ENCODE data around the gene SH2D1A.
"Not testable (repeated sequence)": the region's sequence is repeated elsewhere in the genome, so short reads cannot be mapped to it uniquely, and the experiment has no call there.

SH2D1A gene

GRCh38 chrX:124358800-124359383 is 12.5 kb downstream of the SH2D1A start:
- no peak for DNase-seq

GRCh38 chrX:124362072-124362471 is 15.7 kb downstream of the SH2D1A start:
- DNase-seq = no peak

- no peak for DNase-seq
Measured at GRCh38 chrX:124362761-124363160, 16.4 kb downstream of the SH2D1A start.

- DNase-seq = no peak
Measured at GRCh38 chrX:124369722-124370121, 23.4 kb downstream of the SH2D1A start.

GRCh38 chrX:124373348-124373747 is 27.0 kb downstream of the SH2D1A start:
- DNase-seq = no peak

DNA sequence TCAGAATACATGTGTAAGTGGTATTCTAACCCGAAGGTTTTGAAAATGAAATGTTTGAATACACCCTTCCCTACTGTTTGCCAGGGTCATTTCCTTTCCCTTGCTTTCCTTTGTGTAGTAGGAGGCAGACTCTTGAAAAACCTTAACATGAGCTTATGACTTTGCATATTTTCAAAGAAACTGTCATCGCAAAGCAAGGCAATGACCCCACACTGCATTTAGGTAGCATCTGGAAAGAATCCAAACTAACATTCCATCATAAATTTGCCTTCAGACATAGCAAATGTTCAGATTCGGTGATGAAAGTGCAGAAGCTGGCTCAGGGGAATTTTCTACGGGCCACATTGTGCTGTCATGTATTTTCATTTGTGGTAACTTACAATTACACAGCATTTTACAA is 32.3 kb downstream of the SH2D1A start:
- no peak for DNase-seq

GRCh38 chrX:124383354-124383753 is 37.0 kb downstream of the SH2D1A start:
- no peak for DNase-seq

DNA sequence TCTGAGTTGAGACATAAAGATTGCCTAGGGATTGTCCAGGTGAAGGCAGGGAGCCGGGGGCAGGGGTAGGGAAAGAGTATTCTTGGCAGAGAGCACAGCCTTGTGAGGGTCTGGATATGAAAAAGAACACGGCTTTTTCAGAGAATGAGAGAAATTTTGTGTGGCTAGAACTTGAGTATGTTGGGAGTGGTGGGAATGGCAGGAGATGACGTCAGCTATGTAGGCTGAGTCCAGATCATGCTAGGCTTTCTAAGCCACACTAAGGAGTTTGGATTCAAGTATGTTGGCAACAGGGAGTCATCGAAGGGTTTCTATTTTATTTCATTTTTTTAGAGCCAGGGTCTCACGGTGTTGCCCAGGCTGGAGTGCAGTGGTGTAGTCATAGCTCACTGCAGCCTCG is 40.0 kb downstream of the SH2D1A start:
- no peak for DNase-seq

- no peak for DNase-seq
Measured at GRCh38 chrX:124388562-124388961, 42.2 kb downstream of the SH2D1A start.

DNA sequence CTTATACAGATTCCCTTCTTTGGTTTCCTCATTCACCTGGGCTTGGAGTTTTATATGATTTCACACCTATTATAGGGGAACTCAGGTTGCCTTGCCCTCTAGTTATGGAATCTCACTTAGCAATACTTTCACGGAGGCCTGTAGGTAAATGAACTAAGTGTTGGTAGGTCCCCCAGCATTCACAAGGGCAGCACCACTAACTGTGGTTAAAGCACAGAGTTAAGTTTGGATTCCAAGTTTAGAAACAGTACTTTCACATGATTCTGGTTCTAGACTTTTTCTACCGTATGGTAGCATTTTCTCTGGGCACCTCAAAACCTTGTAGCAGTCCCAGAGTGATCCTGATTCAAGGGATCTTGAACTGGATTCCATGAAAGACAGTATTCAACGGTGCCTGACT is 46.4 kb downstream of the SH2D1A start:
- no peak for DNase-seq

- no peak for DNase-seq
Measured at GRCh38 chrX:124393238-124393637, 46.9 kb downstream of the SH2D1A start.

- no peak for DNase-seq
Measured at GRCh38 chrX:124393659-124394058, 47.3 kb downstream of the SH2D1A start.

GRCh38 chrX:124395145-124395880 is 49.0 kb downstream of the SH2D1A start:
- no peak for DNase-seq

DNA sequence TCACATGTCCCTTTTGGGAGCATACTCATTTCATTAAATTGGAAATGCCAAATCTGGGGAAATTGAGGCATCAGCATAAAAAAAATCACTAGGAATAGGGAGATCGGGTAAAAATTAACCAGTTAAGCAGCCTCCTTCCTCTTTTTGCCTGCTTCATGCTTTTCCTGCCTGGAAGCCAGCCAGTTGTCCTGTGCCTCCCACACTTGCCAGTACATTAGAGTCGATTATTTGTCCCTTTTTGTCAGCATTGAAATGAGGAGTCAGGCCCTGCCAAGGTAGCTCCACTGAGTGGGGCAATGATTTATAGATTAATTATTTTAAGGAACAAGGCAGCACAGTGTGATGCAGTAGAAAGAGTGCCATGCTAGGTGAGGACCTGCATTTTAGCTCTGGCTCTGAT is 55.3 kb downstream of the SH2D1A start:
- no peak for DNase-seq

GRCh38 chrX:124405868-124406267 is 59.5 kb downstream of the SH2D1A start:
- DNase-seq = no peak

DNA sequence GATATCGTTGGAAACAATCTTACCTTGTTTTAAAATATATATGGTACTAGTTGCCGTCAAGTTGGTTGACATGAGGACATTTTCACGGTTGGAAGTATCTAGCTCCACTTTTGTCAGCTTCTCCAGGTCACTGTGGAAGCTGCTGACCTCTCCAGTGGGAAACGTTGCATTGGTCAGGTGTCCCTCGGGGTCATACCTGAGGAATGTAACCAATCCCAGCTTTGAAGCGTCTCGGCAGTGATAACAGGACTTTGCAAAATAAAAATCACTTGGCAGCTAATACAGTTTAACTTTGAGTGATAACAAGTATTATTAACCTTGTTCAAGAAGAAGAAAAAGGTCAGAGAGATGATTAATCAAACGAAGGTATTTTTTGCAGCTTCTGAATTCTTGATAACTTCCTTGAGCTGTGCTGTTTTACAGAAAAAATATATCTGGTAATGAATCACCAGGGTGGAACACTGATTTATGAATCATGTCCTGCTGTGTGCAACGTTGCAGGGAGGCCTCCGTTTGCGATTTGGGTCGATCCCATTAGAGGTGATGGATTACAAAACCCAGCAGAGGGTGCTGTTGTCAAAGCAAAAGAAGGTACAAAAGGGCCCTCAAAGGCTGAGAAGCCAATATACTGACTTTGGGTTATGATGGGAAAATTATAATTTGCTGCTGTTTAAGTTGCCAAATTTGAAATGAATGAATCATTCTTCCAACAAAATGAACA is 60.1 kb downstream of the SH2D1A start:
- no peak for DNase-seq

DNA sequence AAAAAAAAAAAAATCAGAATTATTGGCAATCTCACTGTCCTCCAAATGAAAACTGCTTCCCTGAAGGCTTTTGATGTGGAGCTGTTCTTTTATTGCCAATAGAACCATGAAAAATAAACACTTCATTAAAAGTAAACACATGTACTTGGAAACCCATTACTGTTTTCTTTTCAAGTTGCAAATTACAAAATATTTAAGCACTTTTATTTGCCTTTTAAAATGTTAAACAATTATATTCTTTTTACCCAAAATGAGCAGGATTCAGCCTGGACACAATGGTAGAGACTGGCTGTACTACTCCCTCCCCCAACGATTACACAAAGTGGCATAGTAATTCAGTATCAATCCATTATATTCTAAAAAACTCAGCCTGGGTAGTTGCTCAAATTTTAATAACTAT is 60.9 kb downstream of the SH2D1A start:
- DNase-seq = no peak

GRCh38 chrX:124408380-124408779 is 62.0 kb downstream of the SH2D1A start:
- DNase-seq = not testable (repeated sequence)

DNA sequence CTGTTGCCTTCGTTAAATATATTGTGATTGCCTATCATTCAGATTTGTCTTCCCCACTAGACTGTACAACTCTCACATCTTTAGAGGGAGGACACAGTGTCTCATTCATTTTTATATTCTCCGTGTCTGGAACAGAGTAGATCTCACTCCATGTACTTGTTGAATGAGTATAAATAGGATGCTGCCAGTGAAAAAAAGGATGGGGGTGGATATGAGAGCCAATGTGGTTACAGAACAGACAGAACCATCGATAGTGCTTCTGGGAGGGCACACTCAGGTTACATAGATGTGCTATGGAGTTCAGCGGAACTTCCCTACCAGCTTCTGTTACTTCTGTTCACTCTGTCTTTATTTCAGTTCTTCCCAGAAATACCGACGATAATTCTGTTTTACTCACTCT is 66.9 kb downstream of the SH2D1A start:
- DNase-seq = no peak

DNA sequence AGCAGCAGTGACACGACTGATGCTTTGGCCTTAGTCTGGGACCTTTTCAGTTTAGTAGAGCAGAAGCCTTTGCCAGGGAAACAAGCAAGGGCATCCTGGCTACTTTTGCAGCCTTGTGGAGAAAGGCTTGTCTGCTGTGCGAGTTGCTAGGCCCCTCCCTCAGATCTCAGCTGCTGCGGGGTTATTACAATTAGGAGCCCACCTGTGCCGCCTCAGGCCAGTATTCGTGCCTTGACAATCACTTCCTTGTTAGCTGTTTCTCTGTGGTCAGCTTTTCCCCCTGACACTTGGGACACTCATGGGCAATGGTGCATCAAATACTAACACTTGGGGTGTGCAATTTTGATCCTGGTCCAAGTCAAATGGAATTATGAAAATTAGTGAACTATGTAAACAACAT is 67.9 kb downstream of the SH2D1A start:
- DNase-seq = no peak

DNA sequence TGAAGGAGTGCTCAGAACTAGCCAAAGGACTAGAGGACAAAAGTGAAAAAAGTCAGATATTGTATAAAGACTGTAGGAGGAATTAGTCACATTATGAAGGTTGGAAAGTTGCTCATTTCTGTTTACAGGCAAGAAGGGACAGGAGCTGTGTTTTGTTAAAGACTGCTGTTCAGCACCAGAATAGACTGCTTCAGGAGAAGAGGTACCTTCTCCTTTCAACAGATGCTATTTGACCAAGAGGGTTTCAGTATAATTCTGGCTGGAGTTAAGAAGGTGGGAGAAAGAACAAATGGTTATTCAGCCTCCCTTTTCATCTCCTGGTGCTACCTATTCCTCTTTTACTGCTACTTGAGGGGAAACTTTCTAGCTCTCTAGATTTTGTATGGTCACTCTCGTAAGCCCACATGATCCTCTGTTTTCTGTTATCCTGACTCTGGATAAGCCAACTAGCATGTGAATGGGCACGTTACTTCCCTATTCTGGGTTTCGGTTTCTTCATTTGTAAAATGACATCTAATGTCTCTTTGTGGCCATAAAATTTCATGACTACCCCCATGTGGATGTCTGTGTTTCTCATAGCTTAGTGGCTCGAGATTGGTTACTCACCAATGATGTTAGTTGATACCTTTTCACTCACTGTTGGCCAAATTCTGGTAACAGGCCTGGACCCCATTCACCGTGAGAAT is 68.9 kb downstream of the SH2D1A start:
- DNase-seq = no peak

- DNase-seq = no peak
Measured at GRCh38 chrX:124421898-124422655, 75.7 kb downstream of the SH2D1A start.
